ENCODE data around the gene GPN2. TPM values are rescaled to one million over a fixed set of nuclear protein-coding genes. Genes with fewer than 3 reads are reported as not detected.
A peak's percentile ranks its signal among the peaks of the same experiment; 100 is the strongest.

GPN2 gene
- total RNA-seq, 1 donor from 2014 or later = 21.4 TPM

DNA sequence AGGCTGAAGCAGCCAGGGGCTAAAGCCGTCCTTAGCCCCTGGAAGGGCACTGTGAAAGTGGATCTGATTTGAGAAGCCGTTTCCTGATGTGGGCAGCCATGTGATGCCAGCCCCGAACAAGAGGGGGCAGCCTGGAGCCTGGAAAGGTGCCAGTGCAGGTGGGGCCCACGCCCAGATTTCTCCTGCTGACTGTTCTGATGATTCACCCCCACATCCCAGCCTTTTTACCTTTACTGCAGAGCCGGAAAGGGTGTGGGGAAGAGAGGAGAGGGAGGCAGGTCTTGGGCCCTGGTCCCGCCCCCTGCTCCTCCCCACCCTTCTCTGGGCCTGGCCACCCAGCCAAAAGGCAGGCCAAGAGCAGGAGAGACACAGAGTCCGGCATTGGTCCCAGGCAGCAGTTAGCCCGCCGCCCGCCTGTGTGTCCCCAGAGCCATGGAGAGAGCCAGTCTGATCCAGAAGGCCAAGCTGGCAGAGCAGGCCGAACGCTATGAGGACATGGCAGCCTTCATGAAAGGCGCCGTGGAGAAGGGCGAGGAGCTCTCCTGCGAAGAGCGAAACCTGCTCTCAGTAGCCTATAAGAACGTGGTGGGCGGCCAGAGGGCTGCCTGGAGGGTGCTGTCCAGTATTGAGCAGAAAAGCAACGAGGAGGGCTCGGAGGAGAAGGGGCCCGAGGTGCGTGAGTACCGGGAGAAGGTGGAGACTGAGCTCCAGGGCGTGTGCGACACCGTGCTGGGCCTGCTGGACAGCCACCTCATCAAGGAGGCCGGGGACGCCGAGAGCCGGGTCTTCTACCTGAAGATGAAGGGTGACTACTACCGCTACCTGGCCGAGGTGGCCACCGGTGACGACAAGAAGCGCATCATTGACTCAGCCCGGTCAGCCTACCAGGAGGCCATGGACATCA lies 27.1 kb downstream of the GPN2 start, which contains the start of gene SFN:
TSS of gene SFN (plus strand) at position 369 of the 904 bp plus-strand sequence. CDS start at position 433, 64 bp downstream.
- TF ChIP-seq, protein P1, sequence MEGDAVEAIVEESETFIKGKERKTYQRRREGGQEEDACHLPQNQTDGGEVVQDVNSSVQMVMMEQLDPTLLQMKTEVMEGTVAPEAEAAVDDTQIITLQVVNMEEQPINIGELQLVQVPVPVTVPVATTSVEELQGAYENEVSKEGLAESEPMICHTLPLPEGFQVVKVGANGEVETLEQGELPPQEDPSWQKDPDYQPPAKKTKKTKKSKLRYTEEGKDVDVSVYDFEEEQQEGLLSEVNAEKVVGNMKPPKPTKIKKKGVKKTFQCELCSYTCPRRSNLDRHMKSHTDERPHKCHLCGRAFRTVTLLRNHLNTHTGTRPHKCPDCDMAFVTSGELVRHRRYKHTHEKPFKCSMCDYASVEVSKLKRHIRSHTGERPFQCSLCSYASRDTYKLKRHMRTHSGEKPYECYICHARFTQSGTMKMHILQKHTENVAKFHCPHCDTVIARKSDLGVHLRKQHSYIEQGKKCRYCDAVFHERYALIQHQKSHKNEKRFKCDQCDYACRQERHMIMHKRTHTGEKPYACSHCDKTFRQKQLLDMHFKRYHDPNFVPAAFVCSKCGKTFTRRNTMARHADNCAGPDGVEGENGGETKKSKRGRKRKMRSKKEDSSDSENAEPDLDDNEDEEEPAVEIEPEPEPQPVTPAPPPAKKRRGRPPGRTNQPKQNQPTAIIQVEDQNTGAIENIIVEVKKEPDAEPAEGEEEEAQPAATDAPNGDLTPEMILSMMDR (IDR thresholded peaks at IDR 0.05; ENCODE audit: partially characterized antibody, unreplicated experiment) = peak; percentile 22
- no peaks in the 10 kb centered on the region for H3K36me3 Mint-ChIP-seq (ENCODE audit: unreplicated experiment)
- peak within 1 kb of the TSS; percentile 16 for H3K4me3 Mint-ChIP-seq (ENCODE audit: unreplicated experiment)
- peaks cover 1% of the 10 kb centered on the region for H3K9me3 Mint-ChIP-seq (ENCODE audit: unreplicated experiment)
- DNase-seq = no peak
- H3K4me1 Mint-ChIP-seq (ENCODE audit: low read depth, unreplicated experiment) = peaks cover 14% of the 10 kb centered on the region
- peaks cover 11% of the 10 kb centered on the region for H3K27me3 Mint-ChIP-seq (ENCODE audit: unreplicated experiment)
- H3K27ac Mint-ChIP-seq (ENCODE audit: unreplicated experiment) = no peak within 1 kb of the TSS

DNA sequence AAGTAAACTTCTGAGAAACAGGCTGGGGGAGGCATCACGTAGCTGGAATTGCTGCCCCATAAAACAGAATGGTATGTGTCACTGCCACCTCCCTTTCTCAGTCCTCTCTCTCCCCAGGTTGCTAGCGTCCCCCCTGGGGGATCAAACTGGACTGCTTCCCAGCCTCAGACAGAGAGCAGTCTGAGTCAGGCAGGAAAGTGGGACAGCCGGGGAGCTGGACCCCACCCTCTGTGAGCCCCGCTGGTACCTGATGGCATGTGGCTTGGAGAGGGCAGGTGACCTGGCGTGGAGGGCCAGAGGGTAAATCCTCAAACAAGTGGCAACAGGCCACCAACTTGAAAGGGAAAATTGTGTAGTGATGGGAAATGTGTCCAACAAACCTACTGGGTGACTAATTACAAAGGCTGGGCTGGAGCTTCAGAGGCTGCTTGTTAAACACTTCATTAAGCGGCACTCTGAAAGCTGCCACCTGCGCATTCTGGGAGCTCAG lies 28.1 kb downstream of the GPN2 start:
- Mint-ChIP-seq H3K36me3 (ENCODE audit: unreplicated experiment) (no peaks in the 10 kb centered on the region), H3K9me3 (ENCODE audit: unreplicated experiment) (no peaks in the 10 kb centered on the region), H3K27ac (ENCODE audit: unreplicated experiment) (no peak overlapping the region), H3K4me3 (ENCODE audit: unreplicated experiment) (no peak overlapping the region), H3K4me1 (ENCODE audit: low read depth, unreplicated experiment) (peaks cover 22% of the 10 kb centered on the region), H3K27me3 (ENCODE audit: unreplicated experiment) (peaks cover 13% of the 10 kb centered on the region)
- DNase-seq = no peak
- TF ChIP-seq, protein P1 (IDR thresholded peaks at IDR 0.05; ENCODE audit: partially characterized antibody, unreplicated experiment) = no peak

DNA sequence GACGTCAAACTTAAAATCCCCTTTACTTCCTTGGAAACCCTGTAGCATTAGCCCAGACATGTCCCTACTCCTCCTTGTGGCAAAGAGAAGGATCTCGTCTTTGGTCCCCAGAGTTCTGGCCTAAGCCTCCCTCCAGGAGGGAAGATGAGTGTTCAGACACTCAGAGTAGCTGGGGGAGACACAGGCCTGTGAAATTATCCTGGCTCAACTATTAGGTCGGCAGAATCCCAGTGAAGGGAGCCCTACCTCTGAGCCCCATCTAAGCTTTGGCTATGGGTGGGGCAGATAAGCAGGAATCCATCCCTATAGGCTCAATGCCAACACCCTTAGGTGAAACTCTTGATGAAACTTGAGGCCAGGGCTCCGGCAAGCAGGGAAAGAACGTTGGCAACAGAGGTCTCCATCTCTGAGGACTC lies 28.8 kb downstream of the GPN2 start:
- Mint-ChIP-seq H3K4me3 (ENCODE audit: unreplicated experiment) (peak overlapping the region; percentile 30), H3K9me3 (ENCODE audit: unreplicated experiment) (no peaks in the 10 kb centered on the region), H3K27me3 (ENCODE audit: unreplicated experiment) (peaks cover 16% of the 10 kb centered on the region), H3K4me1 (ENCODE audit: low read depth, unreplicated experiment) (peaks cover 28% of the 10 kb centered on the region), H3K27ac (ENCODE audit: unreplicated experiment) (no peak overlapping the region), H3K36me3 (ENCODE audit: unreplicated experiment) (no peaks in the 10 kb centered on the region)
- TF ChIP-seq, protein P1 (IDR thresholded peaks at IDR 0.05; ENCODE audit: partially characterized antibody, unreplicated experiment) = no peak
- DNase-seq = no peak

DNA sequence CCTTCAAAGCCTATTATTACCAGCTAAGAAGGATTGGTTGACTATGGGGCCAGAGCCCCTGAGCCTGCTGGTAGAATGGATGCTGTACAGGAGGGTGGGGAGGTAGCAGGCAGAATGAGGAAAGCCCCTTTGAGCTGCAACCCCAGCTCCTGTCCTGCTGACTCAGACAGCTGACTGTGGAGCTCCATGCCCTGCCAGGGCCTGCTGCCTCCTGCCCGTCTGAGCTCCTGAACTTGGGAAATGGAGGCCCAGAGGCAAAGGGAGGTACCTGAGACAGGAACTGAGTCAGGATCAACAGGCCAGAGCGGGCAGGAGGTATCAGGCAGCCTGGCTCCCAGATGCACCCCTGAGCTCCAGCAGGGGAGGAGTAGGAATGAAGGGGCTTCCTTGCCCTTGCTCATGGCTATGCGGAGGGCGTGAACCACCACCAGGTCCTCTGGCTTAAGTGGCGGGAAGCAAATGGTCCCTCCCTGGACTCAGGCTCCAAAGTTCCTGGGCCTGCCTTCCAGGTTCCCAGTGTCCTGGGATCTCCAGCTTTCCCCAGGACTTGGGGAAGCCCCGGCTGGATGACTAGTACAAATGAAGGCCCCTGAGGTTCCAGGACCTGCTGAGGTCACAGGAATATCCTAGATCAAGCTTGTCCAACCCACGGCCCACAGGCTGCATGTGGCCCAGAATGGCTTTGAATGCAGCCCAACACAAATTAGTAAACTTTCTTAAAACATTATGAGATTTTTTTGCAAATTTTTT lies 31.0 kb downstream of the GPN2 start:
- Mint-ChIP-seq H3K9me3 (ENCODE audit: unreplicated experiment) (no peaks in the 10 kb centered on the region), H3K4me3 (ENCODE audit: unreplicated experiment) (peak overlapping the region; percentile 34), H3K27ac (ENCODE audit: unreplicated experiment) (no peak overlapping the region), H3K36me3 (ENCODE audit: unreplicated experiment) (no peaks in the 10 kb centered on the region), H3K27me3 (ENCODE audit: unreplicated experiment) (peaks cover 14% of the 10 kb centered on the region), H3K4me1 (ENCODE audit: low read depth, unreplicated experiment) (peaks cover 37% of the 10 kb centered on the region)
- TF ChIP-seq, protein P1 (IDR thresholded peaks at IDR 0.05; ENCODE audit: partially characterized antibody, unreplicated experiment) = no peak
- no peak for DNase-seq
